Vagina (tissue), 2 donors: ENCODE data around the gene PRH1.

ENCODE experiments used
- POLR2A ChIP-seq, 2 donors: fragments of 450-650 bp; IDR thresholded peaks; one replicate each; pipeline ENCODE4 v1.6.1; 2017; ENCODE audit warnings: antibody characterized with exemption in 2 of 2, mild to moderate bottlenecking in 2 of 2, moderate library complexity in 2 of 2
- POLR2AphosphoS5 ChIP-seq, 2 donors: sonication (generic); formaldehyde crosslinking; IDR thresholded peaks; one replicate each; pipeline ENCODE4 v1.9.0; 2017; ENCODE audit warnings: antibody characterized with exemption in 2 of 2, mild to moderate bottlenecking in 2 of 2, low read depth in 1 of 2; ENCODE audit not compliant: insufficient read depth in 1 of 2
- TF ChIP-seq, protein P1 (sequence below), 3 experiments: fragments of 450-650 bp in 2 of 3; fragments of 200-600 bp in 1 of 3; sonication (generic) in 1 of 3; IDR thresholded peaks; one replicate each; pipeline ENCODE4 v1.5.1; 2017 to 2019; ENCODE audit warnings: antibody characterized with exemption in 3 of 3, mild to moderate bottlenecking in 2 of 3, moderate library complexity in 2 of 3

DNA sequence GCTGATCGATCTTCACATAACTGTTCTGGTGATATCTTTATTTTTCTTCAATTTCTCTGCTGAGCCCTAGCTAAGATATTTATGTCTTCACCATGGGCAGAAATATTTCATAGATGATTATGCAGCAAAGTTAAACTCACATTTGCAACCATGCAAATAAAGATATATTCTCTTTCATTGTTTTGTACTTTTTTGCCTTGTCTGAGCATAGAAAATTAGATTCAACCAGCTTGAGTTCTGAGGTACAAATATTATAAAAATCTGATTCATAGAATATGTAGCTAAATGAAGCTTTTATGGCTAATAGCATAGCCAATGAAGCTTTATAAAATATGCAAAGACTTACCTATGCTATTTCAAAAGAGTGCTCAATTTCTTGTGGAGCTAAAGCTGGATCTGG lies 25.4 kb upstream of the PRH1 start, which contains the start of gene TAS2R13:
- TF ChIP-seq, protein P1, sequence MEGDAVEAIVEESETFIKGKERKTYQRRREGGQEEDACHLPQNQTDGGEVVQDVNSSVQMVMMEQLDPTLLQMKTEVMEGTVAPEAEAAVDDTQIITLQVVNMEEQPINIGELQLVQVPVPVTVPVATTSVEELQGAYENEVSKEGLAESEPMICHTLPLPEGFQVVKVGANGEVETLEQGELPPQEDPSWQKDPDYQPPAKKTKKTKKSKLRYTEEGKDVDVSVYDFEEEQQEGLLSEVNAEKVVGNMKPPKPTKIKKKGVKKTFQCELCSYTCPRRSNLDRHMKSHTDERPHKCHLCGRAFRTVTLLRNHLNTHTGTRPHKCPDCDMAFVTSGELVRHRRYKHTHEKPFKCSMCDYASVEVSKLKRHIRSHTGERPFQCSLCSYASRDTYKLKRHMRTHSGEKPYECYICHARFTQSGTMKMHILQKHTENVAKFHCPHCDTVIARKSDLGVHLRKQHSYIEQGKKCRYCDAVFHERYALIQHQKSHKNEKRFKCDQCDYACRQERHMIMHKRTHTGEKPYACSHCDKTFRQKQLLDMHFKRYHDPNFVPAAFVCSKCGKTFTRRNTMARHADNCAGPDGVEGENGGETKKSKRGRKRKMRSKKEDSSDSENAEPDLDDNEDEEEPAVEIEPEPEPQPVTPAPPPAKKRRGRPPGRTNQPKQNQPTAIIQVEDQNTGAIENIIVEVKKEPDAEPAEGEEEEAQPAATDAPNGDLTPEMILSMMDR (IDR thresholded peaks at IDR 0.05) = no peak
- no peak for TF ChIP-seq POLR2AphosphoS5 (IDR thresholded peaks at IDR 0.05; ENCODE audit: insufficient read depth in 1 of 2, low read depth in 1 of 2)
- no peak for TF ChIP-seq POLR2A (IDR thresholded peaks at IDR 0.05)
